HepG2 (cell line): Measurements from ENCODE around the gene PTGDS. TPM values are rescaled to one million over a fixed set of nuclear protein-coding genes. Genes with fewer than 3 reads are reported as not detected.

Experiments
- ATAC-seq: fragments of 200-7000 bp; cut with Tn5 transposase; 3 replicates; pipeline ENCODE4 v1.9.1; 2020; ENCODE audit warnings: mild to moderate bottlenecking, moderate library complexity
- BruUV-seq: library from RNA; stranded (reverse); fragments of 400-500 nt; replicated peaks from 2 replicates; lab custom pipeline; 2021; lab: Mats Ljungman, UMichigan
- CTCF ChIA-PET: fragments of 300-600 bp; formaldehyde crosslinking; extraction: SDS; loops from one replicate; lab custom pipeline; 2021; ENCODE audit warnings: low total read pairs, inconsistent platforms, low intra/inter-chr PET ratio; lab: Yijun Ruan, JAX
- POLR2A ChIA-PET: fragments of 350-600 bp; sonication (Branson Sonifier 250); formaldehyde crosslinking; loops from one replicate; lab custom pipeline; 2020; ENCODE audit warnings: antibody characterized with exemption, inconsistent platforms; lab: Yijun Ruan, JAX
- DNase-seq: peaks from one replicate; pipeline ENCODE4 v3.0.0-alpha.2; 2015; ENCODE audit warnings: low spot score
- FAIRE-seq: peaks from 3 replicates; lab custom pipeline; 2011; peaks lifted over from hg19 to GRCh38; lab: Jason Lieb, UNC
- H2AFZ ChIP-seq: one replicate; pipeline ENCODE4 v1.6.1; 2011; ENCODE audit warnings: low read length, inconsistent platforms
- H3K27ac ChIP-seq: fragments of 300-600 bp; 3 replicates; pipeline ENCODE4 v1.8.0; 2011; ENCODE audit warnings: mixed run types, mild to moderate bottlenecking, mixed read lengths, low read length, inconsistent platforms; ENCODE audit not compliant: insufficient read depth; ENCODE audit errors: extremely low read length
- H3K27me3 ChIP-seq, 2 experiments: fragments of 200-600 bp in 1 of 2; 2 replicates in 1 of 2; 3 replicates in 1 of 2; pipeline versions ENCODE4 v1.6.0 to v1.8.0; 2011; ENCODE audit warnings: low read length in 2 of 2, mild to moderate bottlenecking in 2 of 2, moderate library complexity in 2 of 2, inconsistent platforms in 1 of 2; ENCODE audit not compliant: insufficient read depth in 2 of 2, control insufficient read depth in 1 of 2
- H3K36me3 ChIP-seq, 2 experiments: fragments of 200-600 bp in 1 of 2; replicated peaks in 1 of 2; 2 replicates in 1 of 2; 3 replicates in 1 of 2; pipeline versions ENCODE4 v1.5.1 to v1.8.0; 2011; ENCODE audit warnings: low read length in 2 of 2, inconsistent platforms in 1 of 2; ENCODE audit not compliant: insufficient read depth in 2 of 2, control insufficient read depth in 1 of 2
- H3K4me1 ChIP-seq: 2 replicates; pipeline ENCODE4 v1.5.1; 2012; ENCODE audit warnings: low read length, inconsistent platforms; ENCODE audit not compliant: insufficient read depth
- H3K4me2 ChIP-seq: 2 replicates; pipeline ENCODE4 v1.6.0; 2011; ENCODE audit warnings: low read depth, low read length, inconsistent platforms
- H3K4me3 ChIP-seq, 3 experiments: fragments of 200-600 bp in 1 of 3; sonication (generic), shearing (Covaris generic) in 1 of 3; replicated peaks in 1 of 3; 2 replicates each; pipeline ENCODE4 v1.5.1; 2011 to 2016; ENCODE audit warnings: low read length in 3 of 3, inconsistent platforms in 2 of 3, low read depth in 2 of 3, mild to moderate bottlenecking in 2 of 3, control low read depth in 1 of 3, mixed read lengths in 1 of 3; ENCODE audit not compliant: insufficient read depth in 1 of 3
- H3K79me2 ChIP-seq: one replicate; pipeline ENCODE4 v1.6.1; 2011; ENCODE audit warnings: low read length, inconsistent platforms; ENCODE audit not compliant: insufficient read depth
- H3K9ac ChIP-seq: 2 replicates; pipeline ENCODE4 v1.6.0; 2011; ENCODE audit warnings: mild to moderate bottlenecking, low read depth, low read length, inconsistent platforms; ENCODE audit not compliant: insufficient read depth
- H3K9me3 ChIP-seq: 2 replicates; pipeline ENCODE4 v1.5.1; 2012; ENCODE audit warnings: mild to moderate bottlenecking, low read length
- H4K20me1 ChIP-seq: 2 replicates; pipeline ENCODE4 v1.6.0; 2011; ENCODE audit warnings: inconsistent platforms, mild to moderate bottlenecking, low read length, moderate library complexity; ENCODE audit not compliant: insufficient read depth
- AGO1 ChIP-seq: fragments of 200-400 bp; formaldehyde crosslinking; IDR thresholded peaks from 2 replicates; pipeline ENCODE4 v1.6.1; 2017; ENCODE audit warnings: mild to moderate bottlenecking, low read depth, low read length, moderate library complexity; ENCODE audit not compliant: poor library complexity, severe bottlenecking
- FOXP4 ChIP-seq: sonication (generic); formaldehyde crosslinking; IDR thresholded peaks from 2 replicates; pipeline ENCODE4 v1.4.0; 2020; ENCODE audit warnings: missing genetic modification reagents
- IRF2 ChIP-seq: IDR thresholded peaks from 2 replicates; pipeline ENCODE4 v1.6.1; 2018; ENCODE audit warnings: missing genetic modification reagents, missing compliant biosample characterization
- MIER3 ChIP-seq: IDR thresholded peaks from 2 replicates; pipeline ENCODE4 v1.6.1; 2016; ENCODE audit warnings: missing compliant biosample characterization, borderline replicate concordance
- RBM22 ChIP-seq: fragments of 200-400 bp; formaldehyde crosslinking; optimal IDR thresholded peaks from 2 replicates; pipeline ENCODE3; 2017; ENCODE audit warnings: mild to moderate bottlenecking, low read length, moderate library complexity
- REST ChIP-seq, 2 experiments: IDR thresholded peaks; 2 replicates each; pipeline ENCODE4 v1.6.1; 2011 to 2012; ENCODE audit warnings: low read length in 2 of 2, borderline replicate concordance in 1 of 2, low read depth in 1 of 2, mild to moderate bottlenecking in 1 of 2, moderate library complexity in 1 of 2
- SUZ12 ChIP-seq: fragments of 150-350 bp; IDR thresholded peaks from 2 replicates; pipeline ENCODE4 v1.6.1; 2014; ENCODE audit warnings: low read depth, low read length
- TCF12 ChIP-seq, 2 experiments: fragments of 450-650 bp in 1 of 2; sonication (generic) in 1 of 2; formaldehyde crosslinking in 1 of 2; IDR thresholded peaks; 2 replicates each; pipeline versions ENCODE4 v1.6.1 to v1.8.0; 2017 to 2022; ENCODE audit warnings: antibody characterized with exemption in 1 of 2, mild to moderate bottlenecking in 1 of 2, missing genetic modification reagents in 1 of 2, moderate library complexity in 1 of 2
- ZC3H13 ChIP-seq: sonication (generic); formaldehyde crosslinking; IDR thresholded peaks from 2 replicates; pipeline ENCODE4 v1.8.1; 2023; ENCODE audit warnings: mild to moderate bottlenecking, missing genetic modification reagents, moderate library complexity
- ZFP82 ChIP-seq: sonication (generic); formaldehyde crosslinking; IDR thresholded peaks from 2 replicates; pipeline ENCODE4 v1.5.1; 2020; ENCODE audit warnings: mild to moderate bottlenecking, missing genetic modification reagents, borderline replicate concordance
- ZMYM2 ChIP-seq: sonication (generic); formaldehyde crosslinking; IDR thresholded peaks from 2 replicates; pipeline ENCODE4 v1.8.0; 2022; ENCODE audit warnings: mild to moderate bottlenecking, missing genetic modification reagents
- ZNF510 ChIP-seq: sonication (generic); formaldehyde crosslinking; IDR thresholded peaks from 2 replicates; pipeline ENCODE4 v1.4.0; 2020; ENCODE audit warnings: low read depth, mild to moderate bottlenecking, missing genetic modification reagents
- ZZZ3 ChIP-seq: sonication (generic); formaldehyde crosslinking; IDR thresholded peaks from 2 replicates; pipeline ENCODE4 v1.4.0; 2020; ENCODE audit warnings: missing genetic modification reagents, mild to moderate bottlenecking, borderline replicate concordance
- WGBS: methylation state at CpG from one replicate; pipeline ENCODE4 v1.1.6; 2017; ENCODE audit warnings: low lambda C conversion rate; 5-methylcytosine and 5-hydroxymethylcytosine counted together
- in situ Hi-C: cut with HindIII; loops from 2 replicates; pipeline ENCODE4 v1.10.0; 2017; ENCODE audit warnings: low pct_unique_long_range_greater_than_20kb; ENCODE audit not compliant: extremely low pct_ligation_motif_present
- intact Hi-C: fragments of 100-400 bp; cut with micrococcal nuclease; formaldehyde crosslinking; loops from one replicate; pipeline ENCODE4 v1.10.0; 2022; ENCODE audit not compliant: unreplicated experiment
- polyA plus RNA-seq, 8 experiments: library from polyadenylated mRNA; depleted of rRNA in 3 of 8; stranded (reverse) in 7 of 8; unstranded in 1 of 8; fragments of >200 nt; fragmentation: Illumina TruSeq in 4 of 8; extraction: Trizol in 4 of 8; gene quantifications; 2 replicates each; pipeline versions ENCODE4 v1.2.1 to v1.2.3, GENCODE V29; 2011 to 2016; ENCODE audit warnings: low read depth in 4 of 8, missing spikeins in 1 of 8, mixed read lengths in 1 of 8; ENCODE audit not compliant: insufficient read depth in 1 of 8
- total RNA-seq, 5 experiments: library from RNA; depleted of rRNA; stranded (reverse); fragments of >200 nt; fragmentation: Illumina TruSeq; extraction: Trizol; gene quantifications; 2 replicates each; pipeline ENCODE4 v1.2.3, GENCODE V29; 2016; ENCODE audit warnings: low read depth in 1 of 5
- TF ChIP-seq, protein P1 (sequence below): sonication (generic); formaldehyde crosslinking; IDR thresholded peaks from 2 replicates; pipeline ENCODE4 v1.5.0; 2020; ENCODE audit warnings: mild to moderate bottlenecking, missing genetic modification reagents
- TF ChIP-seq, protein P2 (sequence below): sonication (generic); formaldehyde crosslinking; IDR thresholded peaks from 2 replicates; pipeline ENCODE4 v1.5.0; 2020; ENCODE audit warnings: mild to moderate bottlenecking, missing genetic modification reagents

The PTGDS gene
- total and polyA plus RNA-seq, 2 of the 13 experiments (the other 11 are each of a cell fraction or from before 2014, with no cell fraction given) = 0.33 to 0.50 TPM

GRCh38 chr9:137014166-137014565 lies 36.9 kb downstream of the PTGDS start:
- Histone ChIP-seq H2AFZ (no peak overlapping the region), H3K4me1 (no peaks in the 10 kb centered on the region), H3K36me3 (peaks cover 1 to 2% of the 10 kb centered on the region in 2 experiments; a peak in 1 of 5 replicates), H4K20me1 (no peaks in the 10 kb centered on the region), H3K27me3 (no peaks in the 10 kb centered on the region), H3K9me3 (no peaks in the 10 kb centered on the region), H3K79me2 (no peaks in the 10 kb centered on the region), H3K4me2 (no peak overlapping the region), H3K4me3 (no peak overlapping the region), H3K27ac (no peak overlapping the region), H3K9ac (no peak overlapping the region)
- ChIA-PET CTCF (no interaction called here), POLR2A (no interaction called here)
- no TSS peak for BruUV-seq
- FAIRE-seq (no peak), ATAC-seq (no peak), DNase-seq (no peak)
- intact Hi-C loops (no loop called here), in situ Hi-C loops (no loop called here)
- 91% methylated on average over 12 of the region's 23 CpGs for WGBS
- no peak for TF ChIP-seq REST (IDR thresholded peaks at IDR 0.05; ENCODE audit: borderline replicate concordance in 1 of 2, low read depth in 1 of 2, low read length in 2 of 2)
- TF ChIP-seq FOXP4 (CRISPR knock-in tag) = no peak
- no peak for TF ChIP-seq ZMYM2 (CRISPR knock-in tag)
- TF ChIP-seq MIER3 (CRISPR knock-in tag) = no peak
- no peak for TF ChIP-seq ZC3H13 (CRISPR knock-in tag)
- TF ChIP-seq ZZZ3 = no peak
- TF ChIP-seq, protein P1, sequence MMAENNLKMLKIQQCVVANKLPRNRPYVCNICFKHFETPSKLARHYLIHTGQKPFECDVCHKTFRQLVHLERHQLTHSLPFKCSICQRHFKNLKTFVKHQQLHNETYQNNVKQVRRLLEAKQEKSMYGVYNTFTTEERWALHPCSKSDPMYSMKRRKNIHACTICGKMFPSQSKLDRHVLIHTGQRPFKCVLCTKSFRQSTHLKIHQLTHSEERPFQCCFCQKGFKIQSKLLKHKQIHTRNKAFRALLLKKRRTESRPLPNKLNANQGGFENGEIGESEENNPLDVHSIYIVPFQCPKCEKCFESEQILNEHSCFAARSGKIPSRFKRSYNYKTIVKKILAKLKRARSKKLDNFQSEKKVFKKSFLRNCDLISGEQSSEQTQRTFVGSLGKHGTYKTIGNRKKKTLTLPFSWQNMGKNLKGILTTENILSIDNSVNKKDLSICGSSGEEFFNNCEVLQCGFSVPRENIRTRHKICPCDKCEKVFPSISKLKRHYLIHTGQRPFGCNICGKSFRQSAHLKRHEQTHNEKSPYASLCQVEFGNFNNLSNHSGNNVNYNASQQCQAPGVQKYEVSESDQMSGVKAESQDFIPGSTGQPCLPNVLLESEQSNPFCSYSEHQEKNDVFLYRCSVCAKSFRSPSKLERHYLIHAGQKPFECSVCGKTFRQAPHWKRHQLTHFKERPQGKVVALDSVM (CRISPR knock-in tag) = no peak
- TF ChIP-seq, protein P2, sequence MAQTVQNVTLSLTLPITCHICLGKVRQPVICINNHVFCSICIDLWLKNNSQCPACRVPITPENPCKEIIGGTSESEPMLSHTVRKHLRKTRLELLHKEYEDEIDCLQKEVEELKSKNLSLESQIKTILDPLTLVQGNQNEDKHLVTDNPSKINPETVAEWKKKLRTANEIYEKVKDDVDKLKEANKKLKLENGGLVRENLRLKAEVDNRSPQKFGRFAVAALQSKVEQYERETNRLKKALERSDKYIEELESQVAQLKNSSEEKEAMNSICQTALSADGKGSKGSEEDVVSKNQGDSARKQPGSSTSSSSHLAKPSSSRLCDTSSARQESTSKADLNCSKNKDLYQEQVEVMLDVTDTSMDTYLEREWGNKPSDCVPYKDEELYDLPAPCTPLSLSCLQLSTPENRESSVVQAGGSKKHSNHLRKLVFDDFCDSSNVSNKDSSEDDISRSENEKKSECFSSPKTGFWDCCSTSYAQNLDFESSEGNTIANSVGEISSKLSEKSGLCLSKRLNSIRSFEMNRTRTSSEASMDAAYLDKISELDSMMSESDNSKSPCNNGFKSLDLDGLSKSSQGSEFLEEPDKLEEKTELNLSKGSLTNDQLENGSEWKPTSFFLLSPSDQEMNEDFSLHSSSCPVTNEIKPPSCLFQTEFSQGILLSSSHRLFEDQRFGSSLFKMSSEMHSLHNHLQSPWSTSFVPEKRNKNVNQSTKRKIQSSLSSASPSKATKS = no peak
- no peak for TF ChIP-seq SUZ12
- TF ChIP-seq RBM22 = no peak
- no peak for TF ChIP-seq ZFP82 (CRISPR knock-in tag)
- no peak for TF ChIP-seq TCF12 (IDR thresholded peaks at IDR 0.05)
- no peak for TF ChIP-seq TCF12 (CRISPR knock-in tag; IDR thresholded peaks at IDR 0.05)
- no peak for TF ChIP-seq ZNF510 (CRISPR knock-in tag)
- no peak for TF ChIP-seq AGO1
- TF ChIP-seq IRF2 (CRISPR knock-in tag) = no peak
